ENCODE measurements around the gene A3GALT2. TPM values are rescaled to one million over a fixed set of nuclear protein-coding genes. Genes with fewer than 3 reads are reported as not detected.

Gene A3GALT2
- polyA plus RNA-seq, 2 of the 4 experiments (the other 2 are of a cell fraction), result not detected

DNA sequence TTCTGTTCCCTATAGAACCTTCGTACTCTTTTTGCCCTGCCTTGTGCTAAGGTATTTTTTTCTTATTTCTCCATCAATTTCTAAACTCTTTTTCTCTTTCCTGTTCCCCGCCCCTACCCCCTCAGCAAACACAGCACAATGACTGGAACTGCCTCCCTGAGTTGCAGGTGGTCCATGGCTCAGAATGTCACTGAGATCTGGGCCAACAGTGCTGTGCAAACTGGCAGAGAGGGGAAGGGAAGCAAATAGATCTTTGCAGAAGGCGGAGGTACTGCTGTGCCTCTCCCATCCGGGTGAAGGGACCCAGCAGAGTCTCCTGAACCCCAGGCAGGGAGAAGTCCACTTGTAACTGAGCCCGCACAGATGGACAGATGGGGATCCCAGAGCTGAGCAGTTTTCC, 32.6 kb upstream of the A3GALT2 start:
- no peak overlapping the region for H3K4me2 ChIP-seq
- no peaks in the 10 kb centered on the region for H3K9me3 ChIP-seq
- ATAC-seq, result no peak
- no peak overlapping the region for H3K4me3 ChIP-seq
- TF ChIP-seq POLR2A (IDR thresholded peaks at IDR 0.05; ENCODE audit: low read length) (no peak), TP53 (CRISPR knock-in tag; IDR thresholded peaks at IDR 0.05) (no peak), KDM1A (IDR thresholded peaks at IDR 0.05; ENCODE audit: low read depth) (no peak), CHD4 (IDR thresholded peaks at IDR 0.05; ENCODE audit: borderline replicate concordance) (no peak), EP300 (IDR thresholded peaks at IDR 0.05) (no peak), JUNB (IDR thresholded peaks at IDR 0.05) (no peak), FOSB (CRISPR knock-in tag; IDR thresholded peaks at IDR 0.05) (no peak), CHD2 (IDR thresholded peaks at IDR 0.05; ENCODE audit: low read length, partially characterized antibody) (no peak), SMC3 (IDR thresholded peaks at IDR 0.05) (no peak), MAZ (IDR thresholded peaks at IDR 0.05; ENCODE audit: borderline replicate concordance, low read depth, low read length) (no peak), RNF2 (IDR thresholded peaks at IDR 0.05; ENCODE audit: borderline replicate concordance, low read depth) (no peak)
- TF ChIP-seq, protein P1, sequence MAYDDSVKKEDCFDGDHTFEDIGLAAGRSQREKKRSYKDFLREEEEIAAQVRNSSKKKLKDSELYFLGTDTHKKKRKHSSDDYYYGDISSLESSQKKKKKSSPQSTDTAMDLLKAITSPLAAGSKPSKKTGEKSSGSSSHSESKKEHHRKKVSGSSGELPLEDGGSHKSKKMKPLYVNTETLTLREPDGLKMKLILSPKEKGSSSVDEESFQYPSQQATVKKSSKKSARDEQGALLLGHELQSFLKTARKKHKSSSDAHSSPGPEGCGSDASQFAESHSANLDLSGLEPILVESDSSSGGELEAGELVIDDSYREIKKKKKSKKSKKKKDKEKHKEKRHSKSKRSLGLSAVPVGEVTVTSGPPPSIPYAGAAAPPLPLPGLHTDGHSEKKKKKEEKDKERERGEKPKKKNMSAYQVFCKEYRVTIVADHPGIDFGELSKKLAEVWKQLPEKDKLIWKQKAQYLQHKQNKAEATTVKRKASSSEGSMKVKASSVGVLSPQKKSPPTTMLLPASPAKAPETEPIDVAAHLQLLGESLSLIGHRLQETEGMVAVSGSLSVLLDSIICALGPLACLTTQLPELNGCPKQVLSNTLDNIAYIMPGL (CRISPR knock-in tag; IDR thresholded peaks at IDR 0.05; ENCODE audit: borderline replicate concordance), result no peak
- no peak for DNase-seq (ENCODE audit: low read depth in 1 of 2, low spot score in 1 of 2)
- H3K4me1 ChIP-seq, result peaks cover 6% of the 10 kb centered on the region; the same call in 1 of the 3 replicates
- H3K27ac ChIP-seq, result no peak overlapping the region
- WGBS (ENCODE audit: missing lambda C conversion rate), result 93% methylated on average over 5 of the region's 5 CpGs
- no peak for FAIRE-seq
- CTCF ChIA-PET, result no interaction called here
- POLR2A ChIA-PET, result no interaction called here

GRCh38 chr1:33351281-33351660, 30.4 kb upstream of the A3GALT2 start:
- H3K4me2 ChIP-seq, result peak overlapping the region; percentile 94; the same call in 2 of the 3 replicates
- no peak for TF ChIP-seq FOSB (CRISPR knock-in tag; IDR thresholded peaks at IDR 0.05)
- TF ChIP-seq ELK1 (IDR thresholded peaks at IDR 0.05; ENCODE audit: low read depth, low read length), result no peak
- TF ChIP-seq, protein P2, sequence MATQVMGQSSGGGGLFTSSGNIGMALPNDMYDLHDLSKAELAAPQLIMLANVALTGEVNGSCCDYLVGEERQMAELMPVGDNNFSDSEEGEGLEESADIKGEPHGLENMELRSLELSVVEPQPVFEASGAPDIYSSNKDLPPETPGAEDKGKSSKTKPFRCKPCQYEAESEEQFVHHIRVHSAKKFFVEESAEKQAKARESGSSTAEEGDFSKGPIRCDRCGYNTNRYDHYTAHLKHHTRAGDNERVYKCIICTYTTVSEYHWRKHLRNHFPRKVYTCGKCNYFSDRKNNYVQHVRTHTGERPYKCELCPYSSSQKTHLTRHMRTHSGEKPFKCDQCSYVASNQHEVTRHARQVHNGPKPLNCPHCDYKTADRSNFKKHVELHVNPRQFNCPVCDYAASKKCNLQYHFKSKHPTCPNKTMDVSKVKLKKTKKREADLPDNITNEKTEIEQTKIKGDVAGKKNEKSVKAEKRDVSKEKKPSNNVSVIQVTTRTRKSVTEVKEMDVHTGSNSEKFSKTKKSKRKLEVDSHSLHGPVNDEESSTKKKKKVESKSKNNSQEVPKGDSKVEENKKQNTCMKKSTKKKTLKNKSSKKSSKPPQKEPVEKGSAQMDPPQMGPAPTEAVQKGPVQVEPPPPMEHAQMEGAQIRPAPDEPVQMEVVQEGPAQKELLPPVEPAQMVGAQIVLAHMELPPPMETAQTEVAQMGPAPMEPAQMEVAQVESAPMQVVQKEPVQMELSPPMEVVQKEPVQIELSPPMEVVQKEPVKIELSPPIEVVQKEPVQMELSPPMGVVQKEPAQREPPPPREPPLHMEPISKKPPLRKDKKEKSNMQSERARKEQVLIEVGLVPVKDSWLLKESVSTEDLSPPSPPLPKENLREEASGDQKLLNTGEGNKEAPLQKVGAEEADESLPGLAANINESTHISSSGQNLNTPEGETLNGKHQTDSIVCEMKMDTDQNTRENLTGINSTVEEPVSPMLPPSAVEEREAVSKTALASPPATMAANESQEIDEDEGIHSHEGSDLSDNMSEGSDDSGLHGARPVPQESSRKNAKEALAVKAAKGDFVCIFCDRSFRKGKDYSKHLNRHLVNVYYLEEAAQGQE (IDR thresholded peaks at IDR 0.05), result no peak
- TF ChIP-seq FOSL2 (IDR thresholded peaks at IDR 0.05), result no peak
- no peak for TF ChIP-seq FOSL2 (CRISPR knock-in tag; IDR thresholded peaks at IDR 0.05)
- TF ChIP-seq POLR2AphosphoS2 (conservative IDR thresholded peaks at IDR 0.05; ENCODE audit: low read length), result no peak
- no peak for TF ChIP-seq NFE2L2 (conservative IDR thresholded peaks at IDR 0.05; ENCODE audit: low read length)
- TF ChIP-seq GATA3 (IDR thresholded peaks at IDR 0.05; ENCODE audit: borderline replicate concordance), result no peak
- no peak for TF ChIP-seq SREBF2 (IDR thresholded peaks at IDR 0.05)
- TF ChIP-seq CHD4 (IDR thresholded peaks at IDR 0.05; ENCODE audit: borderline replicate concordance), result no peak
- TF ChIP-seq, protein P3, sequence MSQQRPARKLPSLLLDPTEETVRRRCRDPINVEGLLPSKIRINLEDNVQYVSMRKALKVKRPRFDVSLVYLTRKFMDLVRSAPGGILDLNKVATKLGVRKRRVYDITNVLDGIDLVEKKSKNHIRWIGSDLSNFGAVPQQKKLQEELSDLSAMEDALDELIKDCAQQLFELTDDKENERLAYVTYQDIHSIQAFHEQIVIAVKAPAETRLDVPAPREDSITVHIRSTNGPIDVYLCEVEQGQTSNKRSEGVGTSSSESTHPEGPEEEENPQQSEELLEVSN (IDR thresholded peaks at IDR 0.05; ENCODE audit: borderline replicate concordance, low read depth), result no peak
- TF ChIP-seq CEBPB (IDR thresholded peaks at IDR 0.05), result no peak
- TF ChIP-seq MAFK (IDR thresholded peaks at IDR 0.05; ENCODE audit: partially characterized antibody), result no peak
- TF ChIP-seq, protein P1 (CRISPR knock-in tag; IDR thresholded peaks at IDR 0.05; ENCODE audit: borderline replicate concordance), result no peak
- no peak for TF ChIP-seq JUN (IDR thresholded peaks at IDR 0.05)
- TF ChIP-seq BCL3 (IDR thresholded peaks at IDR 0.05), result no peak
- no peak for TF ChIP-seq NPAS2 (CRISPR knock-in tag; IDR thresholded peaks at IDR 0.05; ENCODE audit: borderline replicate concordance)
- no peak for TF ChIP-seq RNF2 (IDR thresholded peaks at IDR 0.05; ENCODE audit: borderline replicate concordance, low read depth)
- TF ChIP-seq SMC3 (IDR thresholded peaks at IDR 0.05), result no peak
- CTCF ChIA-PET, result interaction anchor here (1.1 to 2.7 kb wide), 4 partner anchors 16 to 132 kb away, joined by 3 to 9 read pairs (median 5); no protein-coding TSS in a partner anchor
- ATAC-seq, result no peak
- H3K4me3 ChIP-seq, result no peak overlapping the region
- no peaks in the 10 kb centered on the region for H3K9me3 ChIP-seq
- DNase-seq (ENCODE audit: low read depth in 1 of 2, low spot score in 1 of 2), result no peak
- FAIRE-seq, result no peak
- WGBS (ENCODE audit: missing lambda C conversion rate), result 91% methylated on average over 6 of the region's 6 CpGs
- H3K27ac ChIP-seq, result no peak overlapping the region
- POLR2A ChIA-PET, result interaction anchor here (1.5 kb wide), 1 partner anchor 9 kb away, joined by 3 read pairs; no protein-coding TSS in a partner anchor
- peaks cover 10% of the 10 kb centered on the region for H3K4me1 ChIP-seq

Data from A549 (cell line).